H1 (cell line): ENCODE results near the gene SYTL1. TPM values are rescaled to one million over a fixed set of nuclear protein-coding genes. Genes with fewer than 3 reads are reported as not detected.

Experiments
- CTCF ChIA-PET: fragments of 300-600 bp; sonication (Branson Sonifier 250); formaldehyde crosslinking; loops from one replicate; lab custom pipeline; 2021; ENCODE audit not compliant: partially characterized antibody; lab: Charles Lee
- POLR2A ChIA-PET: fragments of 300-600 bp; sonication (Branson Sonifier 250); formaldehyde crosslinking; loops from one replicate; lab custom pipeline; 2021; ENCODE audit warnings: inconsistent platforms; ENCODE audit not compliant: partially characterized antibody; lab: Charles Lee
- DNase-seq, 2 experiments: peaks; one replicate each; pipeline versions ENCODE4 v3.0.0 to v3.0.0-alpha.2; 2010 to 2022; ENCODE audit warnings: low spot score in 2 of 2, low read depth in 1 of 2, mixed read lengths in 1 of 2
- FAIRE-seq: peaks from 2 replicates; lab custom pipeline; 2011; peaks lifted over from hg19 to GRCh38; lab: Jason Lieb, UNC
- H2AFZ ChIP-seq: 2 replicates; pipeline ENCODE4 v1.8.1; 2012; ENCODE audit warnings: low read length, inconsistent platforms
- H2AK5ac ChIP-seq: 2 replicates; pipeline ENCODE4 v1.6.1; 2013; ENCODE audit warnings: low read depth, low read length
- H2BK120ac ChIP-seq: replicated peaks from 2 replicates; pipeline ENCODE3; 2013; ENCODE audit warnings: low read depth, low read length, inconsistent platforms
- H2BK12ac ChIP-seq: 2 replicates; pipeline ENCODE4 v1.6.1; 2013; ENCODE audit warnings: low read depth, low read length
- H2BK15ac ChIP-seq: 2 replicates; pipeline ENCODE4 v1.6.1; 2013; ENCODE audit warnings: low read length
- H2BK20ac ChIP-seq: 2 replicates; pipeline ENCODE4 v1.6.1; 2013; ENCODE audit warnings: low read length
- H2BK5ac ChIP-seq: 2 replicates; pipeline ENCODE4 v1.6.1; 2013; ENCODE audit warnings: low read depth, low read length
- H3K14ac ChIP-seq: 2 replicates; pipeline ENCODE4 v1.6.1; 2013; ENCODE audit warnings: inconsistent platforms; ENCODE audit not compliant: insufficient read length
- H3K18ac ChIP-seq: 2 replicates; pipeline ENCODE4 v1.6.1; 2013; ENCODE audit warnings: low read length; ENCODE audit errors: extremely low read depth
- H3K23ac ChIP-seq: 2 replicates; pipeline ENCODE4 v1.6.1; 2013; ENCODE audit warnings: inconsistent platforms; ENCODE audit not compliant: insufficient read length
- H3K23me2 ChIP-seq: 2 replicates; pipeline ENCODE4 v1.6.1; 2013; ENCODE audit warnings: low read depth, low read length
- H3K27ac ChIP-seq: 2 replicates; pipeline ENCODE4 v1.6.1; 2011; ENCODE audit warnings: low read depth, low read length, inconsistent platforms
- H3K27me3 ChIP-seq, 4 experiments: replicated peaks in 1 of 4; 1 replicate in 1 of 4; 2 replicates in 3 of 4; pipeline versions ENCODE4 v1.6.1 to v1.8.1; 2011 to 2013; ENCODE audit warnings: low read length in 3 of 4, mild to moderate bottlenecking in 3 of 4, inconsistent platforms in 2 of 4, mixed read lengths in 2 of 4, moderate library complexity in 1 of 4; ENCODE audit not compliant: control insufficient read depth in 3 of 4, insufficient read depth in 3 of 4; ENCODE audit errors: extremely low read depth in 1 of 4
- H3K36me3 ChIP-seq, 4 experiments: 2 replicates each; pipeline versions ENCODE4 v1.6.1 to v1.8.1; 2011 to 2013; ENCODE audit warnings: mild to moderate bottlenecking in 4 of 4, low read length in 3 of 4, moderate library complexity in 2 of 4, control low read depth in 1 of 4, inconsistent platforms in 1 of 4; ENCODE audit not compliant: insufficient read depth in 4 of 4, control insufficient read depth in 2 of 4
- H3K4ac ChIP-seq: replicated peaks from 2 replicates; pipeline ENCODE3; 2013; ENCODE audit warnings: low read length, low read depth, mixed read lengths, inconsistent platforms; ENCODE audit not compliant: insufficient read length
- H3K4me1 ChIP-seq, 4 experiments: replicated peaks in 1 of 4; 1 replicate in 1 of 4; 2 replicates in 3 of 4; pipeline versions ENCODE4 v1.6.1 to v1.8.1; 2011 to 2013; ENCODE audit warnings: low read length in 3 of 4, inconsistent platforms in 2 of 4, mixed read lengths in 1 of 4; ENCODE audit not compliant: insufficient read depth in 4 of 4, control insufficient read depth in 3 of 4
- H3K4me2 ChIP-seq, 2 experiments: 2 replicates each; pipeline versions ENCODE4 v1.6.1 to v1.8.1; 2011 to 2013; ENCODE audit warnings: low read depth in 2 of 2, low read length in 2 of 2, control low read depth in 1 of 2, inconsistent platforms in 1 of 2, mild to moderate bottlenecking in 1 of 2; ENCODE audit not compliant: insufficient read depth in 1 of 2
- H3K4me3 ChIP-seq, 4 experiments: fragments of 200-600, 300-600 bp in 1 of 4; sonication (generic), shearing (Covaris generic), sonication (Bioruptor Twin) in 1 of 4; 2 replicates each; pipeline versions ENCODE4 v1.5.1 to v1.8.1; 2011 to 2016; ENCODE audit warnings: low read length in 4 of 4, low read depth in 3 of 4, control low read depth in 2 of 4, inconsistent platforms in 2 of 4, mild to moderate bottlenecking in 2 of 4, mixed read lengths in 1 of 4, moderate library complexity in 1 of 4; ENCODE audit not compliant: insufficient read depth in 2 of 4; ENCODE audit errors: extremely low read depth in 1 of 4
- H3K56ac ChIP-seq: replicated peaks from 2 replicates; pipeline ENCODE3; 2013; ENCODE audit warnings: low read depth, mild to moderate bottlenecking, mixed read lengths, low read length, inconsistent platforms; ENCODE audit not compliant: insufficient read length
- H3K79me1 ChIP-seq: 2 replicates; pipeline ENCODE4 v1.6.1; 2013; ENCODE audit warnings: low read depth, low read length, control low read depth
- H3K79me2 ChIP-seq, 2 experiments: 2 replicates each; pipeline versions ENCODE4 v1.6.1 to v1.8.1; 2012 to 2013; ENCODE audit warnings: low read length in 2 of 2, mild to moderate bottlenecking in 2 of 2, inconsistent platforms in 1 of 2; ENCODE audit not compliant: insufficient read depth in 2 of 2, control insufficient read depth in 1 of 2
- H3K9ac ChIP-seq, 4 experiments: replicated peaks in 1 of 4; 1 replicate in 1 of 4; 2 replicates in 3 of 4; pipeline versions ENCODE4 v1.6.1 to v1.8.1; 2011 to 2013; ENCODE audit warnings: low read depth in 3 of 4, low read length in 3 of 4, control low read depth in 2 of 4, mild to moderate bottlenecking in 2 of 4, moderate library complexity in 2 of 4, inconsistent platforms in 1 of 4; ENCODE audit errors: extremely low read depth in 1 of 4
- H3K9me3 ChIP-seq, 2 experiments: 2 replicates each; pipeline versions ENCODE4 v1.6.1 to v1.8.1; 2012 to 2013; ENCODE audit warnings: mild to moderate bottlenecking in 2 of 2, moderate library complexity in 2 of 2, control low read depth in 1 of 2, inconsistent platforms in 1 of 2, low read depth in 1 of 2, low read length in 1 of 2, mixed read lengths in 1 of 2; ENCODE audit not compliant: insufficient read depth in 2 of 2
- H4K20me1 ChIP-seq, 2 experiments: replicated peaks in 1 of 2; 2 replicates each; pipeline versions ENCODE3 to v1.8.1; 2011 to 2013; ENCODE audit warnings: inconsistent platforms in 2 of 2, low read length in 2 of 2, mild to moderate bottlenecking in 1 of 2; ENCODE audit not compliant: insufficient read depth in 2 of 2, control insufficient read depth in 1 of 2
- H4K5ac ChIP-seq: 2 replicates; pipeline ENCODE4 v1.6.1; 2013; ENCODE audit warnings: low read length, low read depth, mixed read lengths, inconsistent platforms; ENCODE audit not compliant: insufficient read length
- H4K8ac ChIP-seq: 2 replicates; pipeline ENCODE4 v1.8.0; 2013; ENCODE audit warnings: mild to moderate bottlenecking, moderate library complexity, low read length, inconsistent platforms; ENCODE audit not compliant: insufficient read depth; ENCODE audit errors: extremely low read depth
- H4K91ac ChIP-seq: replicated peaks from 2 replicates; pipeline ENCODE3; 2013; ENCODE audit warnings: low read length, mixed read lengths, inconsistent platforms; ENCODE audit not compliant: insufficient read length
- BCL11A ChIP-seq, 2 experiments: IDR thresholded peaks; one replicate each; pipeline ENCODE4 v1.6.1; 2011; ENCODE audit warnings: low read depth in 2 of 2, low read length in 2 of 2, mild to moderate bottlenecking in 2 of 2
- EP300 ChIP-seq, 2 experiments: IDR thresholded peaks; 1 replicate in 1 of 2; 2 replicates in 1 of 2; pipeline ENCODE4 v1.6.1; 2011 to 2012; ENCODE audit warnings: low read depth in 2 of 2, low read length in 2 of 2, mild to moderate bottlenecking in 2 of 2, borderline replicate concordance in 1 of 2, inconsistent platforms in 1 of 2, moderate library complexity in 1 of 2
- HDAC2 ChIP-seq, 2 experiments: fragments of 300-600 bp in 1 of 2; sonication (generic) in 1 of 2; IDR thresholded peaks; 2 replicates each; pipeline ENCODE4 v1.6.1; 2011 to 2012; ENCODE audit warnings: low read depth in 2 of 2, low read length in 2 of 2, mild to moderate bottlenecking in 2 of 2, moderate library complexity in 2 of 2, borderline replicate concordance in 1 of 2, inconsistent platforms in 1 of 2
- HDAC6 ChIP-seq: IDR thresholded peaks from one replicate; pipeline ENCODE4 v1.7.1; 2012; ENCODE audit warnings: low read depth, mild to moderate bottlenecking, inconsistent platforms, low read length, moderate library complexity
- RAD21 ChIP-seq, 2 experiments: IDR thresholded peaks in 1 of 2; conservative IDR thresholded peaks in 1 of 2; 2 replicates each; pipeline ENCODE4 v1.6.1; 2011; ENCODE audit warnings: low read depth in 2 of 2, low read length in 2 of 2, improper control_type of control experiment in 1 of 2, inconsistent platforms in 1 of 2, mild to moderate bottlenecking in 1 of 2, moderate library complexity in 1 of 2
- SIN3A ChIP-seq, 2 experiments: IDR thresholded peaks in 1 of 2; conservative IDR thresholded peaks in 1 of 2; 2 replicates each; pipeline ENCODE4 v1.6.1; 2011 to 2012; ENCODE audit warnings: low read length in 2 of 2, improper control_type of control experiment in 1 of 2, low read depth in 1 of 2, mild to moderate bottlenecking in 1 of 2
- SIRT6 ChIP-seq: IDR thresholded peaks from one replicate; pipeline ENCODE4 v1.7.1; 2012; ENCODE audit warnings: low read length, inconsistent platforms
- SIX5 ChIP-seq: IDR thresholded peaks from 2 replicates; pipeline ENCODE4 v1.6.1; 2011; ENCODE audit warnings: mild to moderate bottlenecking, low read depth, low read length
- SUZ12 ChIP-seq: fragments of 200-600 bp; sonication (generic); IDR thresholded peaks from 2 replicates; pipeline ENCODE4 v1.6.1; 2012; ENCODE audit warnings: mild to moderate bottlenecking, inconsistent platforms, low read length, moderate library complexity, mixed read lengths
- TAF7 ChIP-seq: optimal IDR thresholded peaks from 2 replicates; pipeline ENCODE3; 2011; ENCODE audit warnings: low read depth, mild to moderate bottlenecking, inconsistent platforms, low read length, moderate library complexity, borderline replicate concordance
- WGBS, 2 experiments: shearing (Covaris generic) in 1 of 2; methylation state at CpG; one replicate each; pipeline versions ENCODE4 v1.1.6 to v1.1.7; 2013 to 2015; ENCODE audit warnings: low lambda C conversion rate in 2 of 2, mixed read lengths in 2 of 2, inconsistent platforms in 1 of 2, low coverage in 1 of 2, missing lambda C conversion rate in 1 of 2; ENCODE audit not compliant: insufficient replicate concordance in 2 of 2, insufficient coverage in 1 of 2, insufficient read length in 1 of 2; ENCODE audit errors: extremely low coverage in 1 of 2, missing lambda C conversion rate in 1 of 2; 5-methylcytosine and 5-hydroxymethylcytosine counted together
- polyA plus RNA-seq, 7 experiments: library from polyadenylated mRNA; depleted of rRNA in 3 of 7; stranded (reverse) in 5 of 7; unstranded in 2 of 7; fragments of >200 nt in 5 of 7; fragments of 200-250 nt in 2 of 7; gene quantifications; 1 replicate in 5 of 7; 2 replicates in 1 of 7; 4 replicates in 1 of 7; pipeline versions ENCODE4 v1.2.1 to v1.2.3, GENCODE V29; 2011 to 2013; ENCODE audit warnings: missing spikeins in 2 of 7, mixed read lengths in 2 of 7
- total RNA-seq: library from RNA; stranded (reverse); fragmentation: NEBNext Ultra II Directional; extraction: Animal tissue kit (Norgen Biotek cat#: 25700); gene quantifications from 2 replicates; pipeline ENCODE4 v1.2.1, GENCODE V29; 2021

Gene SYTL1
- total and polyA plus RNA-seq, 2 of the 8 experiments (the other 6 are each of a cell fraction or from before 2014, with no cell fraction given), result 6.4 to 19.5 TPM

- 96% methylated on average over 3 of the region's 3 CpGs; no CpG with 5 or more reads in 1 of the 2 experiments for WGBS, 2 experiments
- H3K79me1 ChIP-seq, result peaks cover 3% of the 10 kb centered on the region; the same call in 1 of the 2 replicates
- H4K20me1 ChIP-seq, result peaks cover 8 to 20% of the 10 kb centered on the region in 2 experiments
- H3K14ac ChIP-seq, result no peak overlapping the region
- no peaks in the 10 kb centered on the region for H3K27me3 ChIP-seq
- H3K4me2 ChIP-seq, result no peak overlapping the region
- H2BK120ac ChIP-seq, result no peak overlapping the region
- H3K9me3 ChIP-seq, result no peaks in the 10 kb centered on the region
- no peak overlapping the region for H3K56ac ChIP-seq
- peaks cover 0 to 24% of the 10 kb centered on the region in 2 experiments; a peak in 3 of 4 replicates for H3K79me2 ChIP-seq
- peaks cover 4 to 18% (median 11%) of the 10 kb centered on the region in 4 experiments; a peak in 7 of 8 replicates for H3K36me3 ChIP-seq
- H4K5ac ChIP-seq, result no peak overlapping the region
- H3K9ac ChIP-seq, result no peak overlapping the region
- ChIA-PET POLR2A (interaction anchor here (1.4 to 2.4 kb wide), 2 partner anchors 9 to 10 kb away, joined by 12 to 14 read pairs; partner anchors contain the start of genes SYTL1 and TMEM222), CTCF (interaction anchor here (0.5 to 17.0 kb wide), 12 partner anchors 8 to 362 kb away, joined by 3 to 321 read pairs (median 37); partner anchors contain the start of genes MAP3K6, SYTL1 and TMEM222)
- H4K8ac ChIP-seq, result no peak overlapping the region
- H3K27ac ChIP-seq, result no peak overlapping the region
- H2AK5ac ChIP-seq, result no peak overlapping the region
- no peak overlapping the region for H3K4me3 ChIP-seq
- H3K23me2 ChIP-seq, result no peaks in the 10 kb centered on the region
- H4K91ac ChIP-seq, result no peak overlapping the region
- no peak overlapping the region for H3K23ac ChIP-seq
- no peak for DNase-seq
- no peaks in the 10 kb centered on the region for H3K4me1 ChIP-seq
- H2BK12ac ChIP-seq, result no peak overlapping the region
- TF ChIP-seq BCL11A (IDR thresholded peaks at IDR 0.05; ENCODE audit: low read depth in 2 of 2, low read length in 2 of 2) (no peak), SIX5 (no peak), HDAC6 (no peak), EP300 (IDR thresholded peaks at IDR 0.05; ENCODE audit: borderline replicate concordance in 1 of 2, low read depth in 2 of 2, low read length in 2 of 2) (no peak), TAF7 (no peak), SUZ12 (no peak), HDAC2 (IDR thresholded peaks at IDR 0.05; ENCODE audit: borderline replicate concordance in 1 of 2, low read depth in 2 of 2, low read length in 2 of 2) (no peak), SIN3A (conservative IDR thresholded peaks at IDR 0.05 in 1 of 2, IDR thresholded peaks at IDR 0.05 in 1 of 2; ENCODE audit: low read depth in 1 of 2, low read length in 2 of 2) (no peak), RAD21 (IDR thresholded peaks at IDR 0.05 in 1 of 2, conservative IDR thresholded peaks at IDR 0.05 in 1 of 2; ENCODE audit: low read depth in 2 of 2, low read length in 2 of 2) (no peak), SIRT6 (no peak)
- no peak for FAIRE-seq
- H2AFZ ChIP-seq, result no peak overlapping the region
- H2BK15ac ChIP-seq, result no peak overlapping the region
- H3K4ac ChIP-seq, result no peak overlapping the region
- no peak overlapping the region for H2BK5ac ChIP-seq
- no peak overlapping the region for H3K18ac ChIP-seq
- H2BK20ac ChIP-seq, result no peak overlapping the region
Measured at GRCh38 chr1:27331426-27331825, 10.4 kb upstream of the SYTL1 start.
